ENCODE data around the gene PFDN2. TPM values are rescaled to one million over a fixed set of nuclear protein-coding genes. Genes with fewer than 3 reads are reported as not detected.

Gene PFDN2
- total and polyA plus RNA-seq, 10 of the 15 experiments (the other 5 are each of a cell fraction or from before 2014, with no cell fraction given): 30.0 to 141 (median 80.5) TPM

DNA sequence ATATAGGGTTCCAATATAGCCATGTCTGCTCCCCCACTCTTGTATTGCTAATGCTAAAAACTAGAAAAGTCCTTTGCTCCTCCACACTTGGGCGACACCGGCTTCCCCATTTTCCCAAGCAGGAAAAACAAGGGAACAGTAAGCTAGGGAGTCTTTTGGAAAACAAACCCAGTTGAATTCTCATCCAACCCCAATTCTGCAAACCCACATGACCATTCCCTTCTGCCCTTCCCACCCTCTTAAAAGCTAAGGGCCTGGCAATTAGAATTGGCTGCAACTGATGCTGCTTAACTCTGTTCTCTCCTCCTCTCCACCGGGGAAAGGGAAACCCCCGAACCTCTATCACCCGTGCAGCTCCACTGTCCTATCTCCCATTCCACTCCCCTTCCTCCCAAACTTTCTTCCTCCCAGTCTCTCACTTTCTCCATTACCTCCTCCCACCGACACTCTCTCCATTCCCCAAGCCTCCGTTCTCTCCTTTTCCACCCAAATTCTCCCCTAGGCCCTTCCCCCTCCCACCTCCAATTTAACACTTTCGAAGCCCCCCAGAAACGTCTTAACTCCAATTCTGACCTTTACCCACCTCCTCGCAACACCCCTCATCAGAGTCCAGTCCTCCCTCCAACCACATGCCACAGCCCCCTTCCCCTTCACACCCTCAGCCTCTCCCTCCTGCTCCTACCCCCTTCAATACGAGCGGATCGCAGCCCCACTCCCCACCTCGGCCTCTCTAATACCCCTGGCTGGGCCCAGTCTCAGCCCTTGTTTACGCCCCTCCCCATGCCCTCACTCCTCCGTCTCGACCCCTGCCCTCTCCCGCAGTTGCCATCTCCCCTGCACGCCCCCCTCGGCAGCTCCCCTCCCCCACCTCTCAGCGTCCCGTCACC lies 13.9 kb upstream of the PFDN2 start:
- ChIA-PET CTCF (interaction anchor here (0.7 to 2.8 kb wide), 12 partner anchors 14 to 404 kb away, joined by 3 to 14 read pairs (median 4); partner anchors contain the start of genes NIT1, PFDN2 and PPOX), SMC1A (ENCODE audit: uncharacterized antibody, unreplicated experiment) (interaction anchor here (0.9 to 1.9 kb wide), 8 partner anchors 10 to 118 kb away, joined by 3 to 5 read pairs (median 4); no protein-coding TSS in a partner anchor), RAD21 (ENCODE audit: unreplicated experiment) (interaction anchor here (0.9 to 2.7 kb wide), 10 partner anchors 13 to 134 kb away, joined by 3 to 11 read pairs (median 5); partner anchors contain the start of genes ARHGAP30, KLHDC9, NIT1 and PFDN2), POLR2A (interaction anchor here (0.6 to 3.7 kb wide), 8 partner anchors 14 to 207 kb away, joined by 4 to 24 read pairs (median 7); partner anchors contain the start of genes ARHGAP30, NIT1, PFDN2 and PPOX)
- peak; percentile 12; the same call in 2 of the 3 replicates for ATAC-seq
- Histone ChIP-seq H3K27me3 (replicated peaks in 1 of 2; ENCODE audit: control insufficient read depth in 2 of 2, insufficient read depth in 2 of 2, low read length in 1 of 2) (no peaks in the 10 kb centered on the region), H3K36me3 (ENCODE audit: control insufficient read depth in 2 of 2, insufficient read depth in 2 of 2, low read length in 1 of 2) (peaks cover 0 to 14% of the 10 kb centered on the region in 2 experiments; a peak in 2 of 4 replicates), H3K9me3 (replicated peaks; ENCODE audit: control insufficient read depth, insufficient read depth, low read length) (no peaks in the 10 kb centered on the region), H3K27ac (ENCODE audit: control insufficient read depth, insufficient read depth) (peak overlapping the region; percentile 79), H4K20me1 (ENCODE audit: control insufficient read depth, insufficient read depth) (no peaks in the 10 kb centered on the region; the same call in 1 of the 2 replicates), H3K4me3 (peak overlapping the region; percentile 93), H3K4me1 (ENCODE audit: control insufficient read depth, insufficient read depth, low read length) (peaks cover 3% of the 10 kb centered on the region), H3K9ac (ENCODE audit: control insufficient read depth, insufficient read depth, low read length) (peak overlapping the region; percentile 94), H3K79me2 (ENCODE audit: control insufficient read depth, insufficient read depth, low read length) (peaks cover 47% of the 10 kb centered on the region), H3K4me2 (ENCODE audit: control insufficient read depth, insufficient read depth) (peak overlapping the region; percentile 73), H2AFZ (ENCODE audit: control insufficient read depth, low read depth, low read length) (peak overlapping the region; percentile 54)
- WGBS (ENCODE audit: insufficient coverage, insufficient replicate concordance, low lambda C conversion rate, missing lambda C conversion rate): 11% methylated on average over 18 of the region's 22 CpGs
- TF ChIP-seq IKZF2 (IDR thresholded peaks at IDR 0.05): peak; percentile 53 to 61; a peak in 3 of 4 replicates
- TF ChIP-seq, protein P1, sequence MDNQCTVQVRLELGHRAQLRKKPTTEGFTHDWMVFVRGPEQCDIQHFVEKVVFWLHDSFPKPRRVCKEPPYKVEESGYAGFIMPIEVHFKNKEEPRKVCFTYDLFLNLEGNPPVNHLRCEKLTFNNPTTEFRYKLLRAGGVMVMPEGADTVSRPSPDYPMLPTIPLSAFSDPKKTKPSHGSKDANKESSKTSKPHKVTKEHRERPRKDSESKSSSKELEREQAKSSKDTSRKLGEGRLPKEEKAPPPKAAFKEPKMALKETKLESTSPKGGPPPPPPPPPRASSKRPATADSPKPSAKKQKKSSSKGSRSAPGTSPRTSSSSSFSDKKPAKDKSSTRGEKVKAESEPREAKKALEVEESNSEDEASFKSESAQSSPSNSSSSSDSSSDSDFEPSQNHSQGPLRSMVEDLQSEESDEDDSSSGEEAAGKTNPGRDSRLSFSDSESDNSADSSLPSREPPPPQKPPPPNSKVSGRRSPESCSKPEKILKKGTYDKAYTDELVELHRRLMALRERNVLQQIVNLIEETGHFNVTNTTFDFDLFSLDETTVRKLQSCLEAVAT (IDR thresholded peaks at IDR 0.05): peak; percentile 73
- TF ChIP-seq MTA2 (IDR thresholded peaks at IDR 0.05; ENCODE audit: low read depth): peak; percentile 37; the same call in 1 of the 2 replicates
- peak; percentile 12 for TF ChIP-seq IKZF1 (conservative IDR thresholded peaks at IDR 0.05)
- TF ChIP-seq, protein P2, sequence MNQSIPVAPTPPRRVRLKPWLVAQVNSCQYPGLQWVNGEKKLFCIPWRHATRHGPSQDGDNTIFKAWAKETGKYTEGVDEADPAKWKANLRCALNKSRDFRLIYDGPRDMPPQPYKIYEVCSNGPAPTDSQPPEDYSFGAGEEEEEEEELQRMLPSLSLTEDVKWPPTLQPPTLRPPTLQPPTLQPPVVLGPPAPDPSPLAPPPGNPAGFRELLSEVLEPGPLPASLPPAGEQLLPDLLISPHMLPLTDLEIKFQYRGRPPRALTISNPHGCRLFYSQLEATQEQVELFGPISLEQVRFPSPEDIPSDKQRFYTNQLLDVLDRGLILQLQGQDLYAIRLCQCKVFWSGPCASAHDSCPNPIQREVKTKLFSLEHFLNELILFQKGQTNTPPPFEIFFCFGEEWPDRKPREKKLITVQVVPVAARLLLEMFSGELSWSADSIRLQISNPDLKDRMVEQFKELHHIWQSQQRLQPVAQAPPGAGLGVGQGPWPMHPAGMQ (IDR thresholded peaks at IDR 0.05; ENCODE audit: borderline replicate concordance): no peak
- no peak for TF ChIP-seq MEF2A (IDR thresholded peaks at IDR 0.05; ENCODE audit: insufficient read depth, low read depth, low read length)
- TF ChIP-seq TCF3 (IDR thresholded peaks at IDR 0.05; ENCODE audit: borderline replicate concordance, insufficient read depth, low read depth, low read length): 0 out of 2 replicates have a peak, but pooled peaks have one; percentile 2
- peak; percentile 94 for TF ChIP-seq HDGF (IDR thresholded peaks at IDR 0.05)
- TF ChIP-seq MXI1 (IDR thresholded peaks at IDR 0.05; ENCODE audit: low read depth, low read length): 0 out of 2 replicates have a peak, but pooled peaks have one; percentile 25
- 0 out of 2 replicates have a peak, but pooled peaks have one; percentile 64 for TF ChIP-seq WRNIP1 (IDR thresholded peaks at IDR 0.05; ENCODE audit: borderline replicate concordance, low read depth, low read length)
- TF ChIP-seq, protein P3, sequence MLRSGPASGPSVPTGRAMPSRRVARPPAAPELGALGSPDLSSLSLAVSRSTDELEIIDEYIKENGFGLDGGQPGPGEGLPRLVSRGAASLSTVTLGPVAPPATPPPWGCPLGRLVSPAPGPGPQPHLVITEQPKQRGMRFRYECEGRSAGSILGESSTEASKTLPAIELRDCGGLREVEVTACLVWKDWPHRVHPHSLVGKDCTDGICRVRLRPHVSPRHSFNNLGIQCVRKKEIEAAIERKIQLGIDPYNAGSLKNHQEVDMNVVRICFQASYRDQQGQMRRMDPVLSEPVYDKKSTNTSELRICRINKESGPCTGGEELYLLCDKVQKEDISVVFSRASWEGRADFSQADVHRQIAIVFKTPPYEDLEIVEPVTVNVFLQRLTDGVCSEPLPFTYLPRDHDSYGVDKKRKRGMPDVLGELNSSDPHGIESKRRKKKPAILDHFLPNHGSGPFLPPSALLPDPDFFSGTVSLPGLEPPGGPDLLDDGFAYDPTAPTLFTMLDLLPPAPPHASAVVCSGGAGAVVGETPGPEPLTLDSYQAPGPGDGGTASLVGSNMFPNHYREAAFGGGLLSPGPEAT (IDR thresholded peaks at IDR 0.05; ENCODE audit: low read depth): peak; percentile 42; the same call in 1 of the 2 replicates
- peak in 1 of 2 experiments; percentile 53; a peak in 2 of 4 replicates for TF ChIP-seq BHLHE40 (IDR thresholded peaks at IDR 0.05; ENCODE audit: borderline replicate concordance in 1 of 2, low read depth in 2 of 2, low read length in 1 of 2)
- TF ChIP-seq HDAC6 (IDR thresholded peaks at IDR 0.05; ENCODE audit: unreplicated experiment): no peak
- TF ChIP-seq RAD51 (IDR thresholded peaks at IDR 0.05): no peak
- no peak for TF ChIP-seq TARDBP (IDR thresholded peaks at IDR 0.05; ENCODE audit: borderline replicate concordance)
- TF ChIP-seq NBN (IDR thresholded peaks at IDR 0.05): peak; percentile 89
- intact Hi-C loops (cut with micrococcal nuclease; ENCODE audit: unreplicated experiment): loop anchor here (2.0 kb wide), 1 partner anchor 61 kb away; no protein-coding TSS in a partner anchor
- no TSS peak for BruUV-seq (replicated peaks)
- in situ Hi-C loops (cut with MboI): no loop called here
- no peak for DNase-seq (ENCODE audit: low read depth, low spot score)
- no peak for FAIRE-seq
